ENCODE measurements around the gene TNFRSF1A.

- TF ChIP-seq EZH2 (IDR thresholded peaks at IDR 0.05; ENCODE audit: low read length, unreplicated experiment): no peak
- TF ChIP-seq, protein P1, sequence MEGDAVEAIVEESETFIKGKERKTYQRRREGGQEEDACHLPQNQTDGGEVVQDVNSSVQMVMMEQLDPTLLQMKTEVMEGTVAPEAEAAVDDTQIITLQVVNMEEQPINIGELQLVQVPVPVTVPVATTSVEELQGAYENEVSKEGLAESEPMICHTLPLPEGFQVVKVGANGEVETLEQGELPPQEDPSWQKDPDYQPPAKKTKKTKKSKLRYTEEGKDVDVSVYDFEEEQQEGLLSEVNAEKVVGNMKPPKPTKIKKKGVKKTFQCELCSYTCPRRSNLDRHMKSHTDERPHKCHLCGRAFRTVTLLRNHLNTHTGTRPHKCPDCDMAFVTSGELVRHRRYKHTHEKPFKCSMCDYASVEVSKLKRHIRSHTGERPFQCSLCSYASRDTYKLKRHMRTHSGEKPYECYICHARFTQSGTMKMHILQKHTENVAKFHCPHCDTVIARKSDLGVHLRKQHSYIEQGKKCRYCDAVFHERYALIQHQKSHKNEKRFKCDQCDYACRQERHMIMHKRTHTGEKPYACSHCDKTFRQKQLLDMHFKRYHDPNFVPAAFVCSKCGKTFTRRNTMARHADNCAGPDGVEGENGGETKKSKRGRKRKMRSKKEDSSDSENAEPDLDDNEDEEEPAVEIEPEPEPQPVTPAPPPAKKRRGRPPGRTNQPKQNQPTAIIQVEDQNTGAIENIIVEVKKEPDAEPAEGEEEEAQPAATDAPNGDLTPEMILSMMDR (conservative IDR thresholded peaks at IDR 0.05; ENCODE audit: low read depth, low read length): no peak
Measured at GRCh38 chr12:6285532-6286306, 56.2 kb downstream of the TNFRSF1A start.
